Measurements from ENCODE around the gene SRCIN1. TPM values are rescaled to one million over a fixed set of nuclear protein-coding genes. Genes with fewer than 3 reads are reported as not detected.

Gene SRCIN1, protein sequence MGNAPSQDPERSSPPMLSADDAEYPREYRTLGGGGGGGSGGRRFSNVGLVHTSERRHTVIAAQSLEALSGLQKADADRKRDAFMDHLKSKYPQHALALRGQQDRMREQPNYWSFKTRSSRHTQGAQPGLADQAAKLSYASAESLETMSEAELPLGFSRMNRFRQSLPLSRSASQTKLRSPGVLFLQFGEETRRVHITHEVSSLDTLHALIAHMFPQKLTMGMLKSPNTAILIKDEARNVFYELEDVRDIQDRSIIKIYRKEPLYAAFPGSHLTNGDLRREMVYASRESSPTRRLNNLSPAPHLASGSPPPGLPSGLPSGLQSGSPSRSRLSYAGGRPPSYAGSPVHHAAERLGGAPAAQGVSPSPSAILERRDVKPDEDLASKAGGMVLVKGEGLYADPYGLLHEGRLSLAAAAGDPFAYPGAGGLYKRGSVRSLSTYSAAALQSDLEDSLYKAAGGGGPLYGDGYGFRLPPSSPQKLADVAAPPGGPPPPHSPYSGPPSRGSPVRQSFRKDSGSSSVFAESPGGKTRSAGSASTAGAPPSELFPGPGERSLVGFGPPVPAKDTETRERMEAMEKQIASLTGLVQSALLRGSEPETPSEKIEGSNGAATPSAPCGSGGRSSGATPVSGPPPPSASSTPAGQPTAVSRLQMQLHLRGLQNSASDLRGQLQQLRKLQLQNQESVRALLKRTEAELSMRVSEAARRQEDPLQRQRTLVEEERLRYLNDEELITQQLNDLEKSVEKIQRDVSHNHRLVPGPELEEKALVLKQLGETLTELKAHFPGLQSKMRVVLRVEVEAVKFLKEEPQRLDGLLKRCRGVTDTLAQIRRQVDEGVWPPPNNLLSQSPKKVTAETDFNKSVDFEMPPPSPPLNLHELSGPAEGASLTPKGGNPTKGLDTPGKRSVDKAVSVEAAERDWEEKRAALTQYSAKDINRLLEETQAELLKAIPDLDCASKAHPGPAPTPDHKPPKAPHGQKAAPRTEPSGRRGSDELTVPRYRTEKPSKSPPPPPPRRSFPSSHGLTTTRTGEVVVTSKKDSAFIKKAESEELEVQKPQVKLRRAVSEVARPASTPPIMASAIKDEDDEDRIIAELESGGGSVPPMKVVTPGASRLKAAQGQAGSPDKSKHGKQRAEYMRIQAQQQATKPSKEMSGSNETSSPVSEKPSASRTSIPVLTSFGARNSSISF
- total RNA-seq: 0.15 TPM in 1 of 2 replicates, not detected in the other

DNA sequence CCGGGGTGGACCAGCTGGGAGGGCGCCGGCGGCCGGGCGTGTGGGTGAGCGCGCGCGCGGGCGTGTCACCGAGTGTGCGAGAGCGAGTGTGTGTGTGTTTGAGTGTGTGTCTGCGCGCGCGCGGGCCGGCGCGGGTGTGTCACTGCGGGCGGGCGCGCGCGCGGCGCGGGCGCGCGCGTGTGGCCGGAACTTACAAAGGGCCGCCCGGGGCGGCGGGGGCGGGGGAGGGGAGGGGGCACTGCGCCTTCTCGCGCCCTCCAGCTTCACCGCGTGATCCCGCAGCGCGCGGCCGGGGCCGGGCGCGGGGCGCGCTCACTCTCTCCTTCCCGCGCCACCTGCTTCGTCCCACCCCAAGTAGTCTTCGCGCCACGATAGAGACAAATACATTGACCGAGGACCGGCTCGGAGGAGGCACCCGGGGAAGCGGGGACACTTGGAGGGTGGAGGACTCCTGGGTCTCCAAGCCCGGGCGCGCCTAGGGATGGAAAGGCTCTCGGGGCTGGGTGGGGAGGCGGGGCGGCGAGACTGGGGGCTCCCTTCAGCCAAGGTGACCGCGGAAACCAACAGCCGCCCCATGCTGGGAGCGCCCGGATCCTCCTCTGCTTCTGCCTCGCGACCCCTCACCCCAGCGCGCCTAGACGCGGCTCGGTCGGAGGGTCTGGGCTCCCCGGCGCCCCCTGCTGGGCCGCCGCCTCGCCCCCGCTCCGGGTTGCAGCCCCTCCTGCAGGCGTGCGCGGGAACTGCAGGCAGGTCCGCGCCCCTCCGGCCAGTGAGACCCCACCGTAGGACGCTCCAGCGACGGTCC is at the start of gene SRCIN1:
TSS of gene SRCIN1 (minus strand) at position 112 of the 805 bp plus-strand sequence. CDS start 247 bp downstream, outside the sequence.

Other genes with a start within 250 kb of the SRCIN1 start
- 35.6 and 49.5 TPM in 2 replicates for gene ARHGAP23, start 177.5 kb downstream of the SRCIN1 start, total RNA-seq
- 0.74 and 1.2 TPM in 2 replicates for gene EPOP, start 69.0 kb upstream of the SRCIN1 start, total RNA-seq
- gene MLLT6, start 99.3 kb upstream of the SRCIN1 start, total RNA-seq: 19.0 and 19.6 TPM in 2 replicates
- 15.1 and 15.6 TPM in 2 replicates for gene CISD3, start 124.4 kb upstream of the SRCIN1 start, total RNA-seq
- gene PCGF2, start 142.4 kb upstream of the SRCIN1 start, total RNA-seq: 2.9 and 3.6 TPM in 2 replicates
- 405 and 439 TPM in 2 replicates for gene PSMB3, start 146.8 kb upstream of the SRCIN1 start, total RNA-seq
- 43.4 and 46.9 TPM in 2 replicates for gene PIP4K2B, start 193.6 kb upstream of the SRCIN1 start, total RNA-seq
- 7.6 and 10.0 TPM in 2 replicates for gene CWC25, start 219.4 kb upstream of the SRCIN1 start, total RNA-seq
- 1,562 and 1,691 TPM in 2 replicates for gene RPL23, start 247.8 kb upstream of the SRCIN1 start, total RNA-seq